K562 (cell line): ENCODE data around the gene FBXO4. TPM values are rescaled to one million over a fixed set of nuclear protein-coding genes. Genes with fewer than 3 reads are reported as not detected.

Experiments used
- BRCA1 ChIP-seq, 2 experiments: fragments of 450-650 bp in 1 of 2; sonication (generic) in 1 of 2; formaldehyde crosslinking in 1 of 2; IDR thresholded peaks; 2 replicates each; pipeline versions ENCODE4 v1.5.0 to v1.6.1; 2017 to 2020; ENCODE audit warnings: mild to moderate bottlenecking in 1 of 2, missing genetic modification reagents in 1 of 2
- CCAR2 ChIP-seq: fragments of 200-400 bp; formaldehyde crosslinking; IDR thresholded peaks from 2 replicates; pipeline ENCODE4 v1.6.1; 2017; ENCODE audit warnings: mild to moderate bottlenecking, low read depth, low read length
- CEBPB ChIP-seq: fragments of 450-650 bp; IDR thresholded peaks from 2 replicates; pipeline ENCODE4 v1.6.1; 2016; ENCODE audit warnings: missing genetic modification characterization, missing compliant biosample characterization
- CEBPG ChIP-seq, 3 experiments: fragments of 200-800 bp in 1 of 3; sonication (Bioruptor generic) in 1 of 3; sonication (generic) in 1 of 3; formaldehyde crosslinking in 1 of 3; IDR thresholded peaks in 2 of 3; conservative IDR thresholded peaks in 1 of 3; 2 replicates each; pipeline versions ENCODE4 v1.6.1 to v1.8.0; 2016 to 2022; ENCODE audit warnings: missing compliant biosample characterization in 2 of 3, missing genetic modification characterization in 2 of 3, mild to moderate bottlenecking in 1 of 3, missing genetic modification reagents in 1 of 3
- CHAMP1 ChIP-seq: fragments of 450-650 bp; IDR thresholded peaks from 2 replicates; pipeline ENCODE4 v1.6.1; 2016; ENCODE audit warnings: mild to moderate bottlenecking
- ESRRA ChIP-seq: fragments of 450-650 bp; IDR thresholded peaks from 2 replicates; pipeline ENCODE4 v1.6.1; 2014; ENCODE audit warnings: low read depth, mild to moderate bottlenecking, moderate library complexity, borderline replicate concordance
- HDAC1 ChIP-seq, 2 experiments: fragments of 450-650 bp; IDR thresholded peaks; 2 replicates each; pipeline ENCODE4 v1.6.1; 2016 to 2017; ENCODE audit warnings: inconsistent platforms in 1 of 2, mild to moderate bottlenecking in 1 of 2, moderate library complexity in 1 of 2
- KDM5B ChIP-seq: fragments of 200-600 bp; sonication (generic); IDR thresholded peaks from 2 replicates; pipeline ENCODE4 v1.6.1; 2012; ENCODE audit warnings: low read depth, mild to moderate bottlenecking, moderate library complexity, low read length, control low read depth, inconsistent platforms; ENCODE audit not compliant: insufficient replicate concordance
- MCM5 ChIP-seq: fragments of 450-650 bp; IDR thresholded peaks from 2 replicates; pipeline ENCODE4 v1.6.1; 2016; ENCODE audit warnings: low read depth
- NCOA4 ChIP-seq: fragments of 450-650 bp; IDR thresholded peaks from 2 replicates; pipeline ENCODE4 v1.6.1; 2018; ENCODE audit warnings: mild to moderate bottlenecking; ENCODE audit not compliant: partially characterized antibody
- NR2C1 ChIP-seq, 2 experiments: fragments of 450-650 bp; IDR thresholded peaks; 2 replicates each; pipeline ENCODE4 v1.6.1; 2017; ENCODE audit warnings: mild to moderate bottlenecking in 2 of 2, antibody characterized with exemption in 1 of 2, inconsistent platforms in 1 of 2, missing compliant biosample characterization in 1 of 2, missing genetic modification characterization in 1 of 2
- NR4A1 ChIP-seq, 2 experiments: fragments of 250-450 bp in 1 of 2; fragments of 450-650 bp in 1 of 2; sonication (Bioruptor Pico) in 1 of 2; IDR thresholded peaks; 2 replicates each; pipeline versions ENCODE4 v1.4.0 to v1.6.1; 2016 to 2020; ENCODE audit warnings: mild to moderate bottlenecking in 2 of 2, missing compliant biosample characterization in 1 of 2, missing genetic modification characterization in 1 of 2, moderate library complexity in 1 of 2
- POLR2B ChIP-seq: fragments of 450-650 bp; IDR thresholded peaks from 2 replicates; pipeline ENCODE4 v1.6.1; 2018; ENCODE audit warnings: low read depth; ENCODE audit not compliant: partially characterized antibody
- PRMT5 ChIP-seq: sonication (generic); formaldehyde crosslinking; IDR thresholded peaks from 2 replicates; pipeline ENCODE4 v1.5.0; 2020; ENCODE audit warnings: missing genetic modification reagents
- PTRF ChIP-seq: fragments of 450-650 bp; IDR thresholded peaks from 2 replicates; pipeline ENCODE4 v1.6.1; 2016; ENCODE audit warnings: mild to moderate bottlenecking, missing genetic modification characterization, missing compliant biosample characterization
- TOE1 ChIP-seq, 2 experiments: fragments of 450-650 bp in 1 of 2; sonication (generic) in 1 of 2; formaldehyde crosslinking in 1 of 2; IDR thresholded peaks; 2 replicates each; pipeline versions ENCODE4 v1.7.1 to v1.8.0; 2016 to 2022; ENCODE audit warnings: borderline replicate concordance in 2 of 2, mild to moderate bottlenecking in 2 of 2, antibody characterized with exemption in 1 of 2, inconsistent platforms in 1 of 2, low read depth in 1 of 2, missing genetic modification reagents in 1 of 2, moderate library complexity in 1 of 2
- TRIM24 ChIP-seq, 2 experiments: fragments of 450-650 bp; IDR thresholded peaks; 2 replicates each; pipeline ENCODE4 v1.6.1; 2016
- ZBTB8A ChIP-seq: fragments of 450-650 bp; IDR thresholded peaks from 2 replicates; pipeline ENCODE4 v1.6.1; 2018; ENCODE audit warnings: mild to moderate bottlenecking, moderate library complexity; ENCODE audit not compliant: partially characterized antibody
- ZC3H8 ChIP-seq: fragments of 450-650 bp; IDR thresholded peaks from 2 replicates; pipeline ENCODE4 v1.6.1; 2017
- ZFP36 ChIP-seq: fragments of 150-350 bp; IDR thresholded peaks from 2 replicates; pipeline ENCODE4 v1.6.1; 2018; ENCODE audit warnings: low read length, low read depth; ENCODE audit not compliant: partially characterized antibody
- polyA plus RNA-seq, 8 experiments: library from polyadenylated mRNA; depleted of rRNA in 4 of 8; stranded (reverse) in 5 of 8; unstranded in 3 of 8; fragments of >200 nt; fragmentation: Nextera tagmentation in 2 of 8; fragmentation: Illumina TruSeq in 1 of 8; extraction: Ambion mirVana in 2 of 8; extraction: Trizol in 1 of 8; gene quantifications; 2 replicates each; pipeline versions ENCODE4 v1.2.1 to v1.2.3, GENCODE V29; 2011 to 2014; ENCODE audit warnings: inconsistent platforms in 1 of 8, missing spikeins in 1 of 8
- total RNA-seq, 7 experiments: library from RNA; depleted of rRNA in 6 of 7; stranded (reverse); fragments of >200 nt in 6 of 7; fragmentation: Illumina TruSeq in 2 of 7; extraction: Trizol in 2 of 7; gene quantifications; 2 replicates each; pipeline versions ENCODE4 v1.2.1 to v1.2.3, GENCODE V29; 2011 to 2021; ENCODE audit warnings: low replicate concordance in 1 of 7

Gene FBXO4
- total and polyA plus RNA-seq, 9 of the 15 experiments (the other 6 are each of a cell fraction or from before 2014, with no cell fraction given) = 5.9 to 33.4 (median 19.6) TPM

GRCh38 chr5:41883243-41883642 lies 41.8 kb upstream of the FBXO4 start (continued):
- no peak for TF ChIP-seq NR2C1 (IDR thresholded peaks at IDR 0.05)
- 0 out of 2 replicates have a peak, but pooled peaks have one; percentile 20 for TF ChIP-seq NR2C1 (tag; IDR thresholded peaks at IDR 0.05)
- TF ChIP-seq KDM5B = no peak
- no peak for TF ChIP-seq NCOA4
- no peak for TF ChIP-seq ZFP36
- TF ChIP-seq PTRF (tag) = no peak
- TF ChIP-seq ESRRA = no peak
- TF ChIP-seq POLR2B = no peak
- 0 out of 2 replicates have a peak, but pooled peaks have one; percentile 14 for TF ChIP-seq CEBPB (tag)
- TF ChIP-seq ZBTB8A = no peak
- peak; percentile 34; the same call in 1 of the 2 replicates for TF ChIP-seq TOE1 (IDR thresholded peaks at IDR 0.05; ENCODE audit: borderline replicate concordance)
- no peak for TF ChIP-seq TOE1 (CRISPR knock-in tag; IDR thresholded peaks at IDR 0.05; ENCODE audit: borderline replicate concordance, low read depth)
- TF ChIP-seq HDAC1 (IDR thresholded peaks at IDR 0.05) = no peak; a peak in 1 of 4 replicates
- TF ChIP-seq CHAMP1 = peak; percentile 74; the same call in 1 of the 2 replicates
- 0 out of 2 replicates have a peak, but pooled peaks have one; percentile 27 for TF ChIP-seq NR4A1 (CRISPR knock-in tag; IDR thresholded peaks at IDR 0.05)
- no peak for TF ChIP-seq NR4A1 (tag; IDR thresholded peaks at IDR 0.05)
- peak in 1 of 2 experiments; percentile 44; a peak in 1 of 4 replicates for TF ChIP-seq TRIM24 (IDR thresholded peaks at IDR 0.05)
- TF ChIP-seq CCAR2 = no peak
- TF ChIP-seq BRCA1 (IDR thresholded peaks at IDR 0.05) = no peak
- TF ChIP-seq BRCA1 (CRISPR knock-in tag; IDR thresholded peaks at IDR 0.05) = no peak
- no peak for TF ChIP-seq MCM5
- TF ChIP-seq PRMT5 (CRISPR knock-in tag) = no peak
- no peak for TF ChIP-seq CEBPG (CRISPR knock-in tag; IDR thresholded peaks at IDR 0.05)
- peak in 1 of 2 experiments; percentile 36; a peak in 1 of 4 replicates for TF ChIP-seq CEBPG (tag; conservative IDR thresholded peaks at IDR 0.05 in 1 of 2, IDR thresholded peaks at IDR 0.05 in 1 of 2)
- TF ChIP-seq ZC3H8 = no peak
